ENCODE measurements around the gene MYO1B.

MYO1B gene

GRCh38 chr2:191369034-191369433 lies 123.8 kb downstream of the MYO1B start:
- no peak for DNase-seq

- DNase-seq = no peak
Observed at GRCh38 chr2:191374366-191374765, 129.2 kb downstream of the MYO1B start.

GRCh38 chr2:191374939-191375338 lies 129.7 kb downstream of the MYO1B start:
- no peak for DNase-seq

DNA sequence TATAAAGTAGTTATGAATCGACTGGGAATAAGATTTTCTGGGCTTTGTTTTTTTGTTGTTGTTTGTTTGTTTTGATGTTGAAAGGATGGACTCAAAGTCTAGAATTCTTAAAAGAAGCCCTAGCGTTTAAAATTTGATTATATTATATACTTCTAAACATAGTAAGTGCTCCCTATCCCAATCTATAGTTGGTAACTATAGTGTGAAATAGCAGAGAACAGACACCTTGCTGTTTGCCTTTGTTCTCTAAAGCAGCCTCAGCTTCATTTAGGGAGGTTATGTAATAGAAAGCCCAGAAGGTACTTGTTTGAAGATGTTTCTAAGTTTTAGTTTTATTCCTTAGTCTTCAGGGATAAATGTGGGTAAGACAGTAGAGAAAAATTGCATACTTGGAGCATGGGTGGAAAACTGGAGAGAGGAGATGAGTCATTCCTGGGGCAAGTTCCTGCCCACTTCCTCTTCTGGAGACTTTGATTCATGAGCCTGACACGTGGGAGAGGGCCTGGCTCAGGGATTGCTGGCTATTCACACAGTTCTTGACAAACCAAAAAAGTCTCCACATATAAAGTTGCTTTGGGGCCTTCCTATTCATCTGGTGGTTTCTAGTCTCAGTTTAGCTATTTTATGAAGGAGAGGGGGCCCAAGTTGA lies 131.9 kb downstream of the MYO1B start:
- DNase-seq = peak; percentile 42

- no peak for DNase-seq
Observed at GRCh38 chr2:191379375-191379774, 134.2 kb downstream of the MYO1B start.

DNA sequence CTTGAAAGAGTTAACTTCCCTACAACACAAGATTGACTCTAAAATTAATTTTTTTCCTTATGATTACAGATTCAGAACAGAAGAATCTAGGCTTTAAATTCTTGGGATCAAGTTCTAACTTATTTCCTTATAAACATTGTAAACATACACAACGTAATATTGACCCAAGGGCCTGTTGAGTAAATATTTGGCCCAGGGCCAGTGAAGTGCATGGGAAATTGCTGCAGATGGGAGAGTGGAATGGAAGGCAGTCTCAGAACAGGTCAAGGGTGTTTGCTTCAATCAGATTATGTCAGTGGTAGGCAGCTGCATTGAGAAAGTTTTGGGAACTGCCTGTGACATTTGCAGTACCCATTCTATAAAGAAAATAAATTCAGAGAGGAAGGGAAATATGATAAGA lies 137.6 kb downstream of the MYO1B start:
- DNase-seq = no peak

DNA sequence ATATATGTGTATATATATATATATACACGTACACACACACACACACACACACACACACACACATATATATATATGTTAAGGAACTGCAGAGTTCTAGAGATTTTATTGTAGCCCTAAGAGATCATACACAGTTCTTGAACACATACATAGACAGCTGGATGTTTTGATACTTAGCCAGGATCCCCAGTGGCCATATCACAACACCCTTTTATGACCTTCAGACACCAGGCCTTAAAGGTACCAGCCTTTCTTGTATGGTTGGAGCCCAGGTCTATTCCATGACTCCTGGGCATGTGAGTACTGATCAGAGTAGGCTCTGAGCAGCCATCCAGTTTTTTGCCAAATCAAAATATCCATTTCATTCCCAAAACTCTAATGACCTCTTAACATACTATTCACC lies 138.3 kb downstream of the MYO1B start:
- no peak for DNase-seq

DNA sequence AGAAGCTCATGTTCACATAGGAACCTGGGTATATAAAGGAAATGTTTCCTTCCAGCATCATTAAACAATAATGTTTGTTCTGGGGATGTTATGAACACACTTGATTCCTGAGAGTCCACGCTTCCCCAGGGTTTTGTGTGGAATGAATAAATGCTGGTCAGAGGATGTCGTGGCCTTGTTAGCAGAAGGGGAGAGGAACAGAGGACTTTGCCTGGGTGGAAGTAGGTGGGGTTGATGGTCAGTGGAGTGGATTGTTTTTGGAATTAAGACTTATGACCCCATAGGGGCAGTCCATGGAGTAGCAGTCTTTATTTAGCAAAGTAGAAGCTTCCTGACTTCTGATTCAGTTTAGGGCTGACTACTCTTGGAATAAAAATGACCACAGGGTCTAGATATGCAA lies 139.6 kb downstream of the MYO1B start:
- no peak for DNase-seq

DNA sequence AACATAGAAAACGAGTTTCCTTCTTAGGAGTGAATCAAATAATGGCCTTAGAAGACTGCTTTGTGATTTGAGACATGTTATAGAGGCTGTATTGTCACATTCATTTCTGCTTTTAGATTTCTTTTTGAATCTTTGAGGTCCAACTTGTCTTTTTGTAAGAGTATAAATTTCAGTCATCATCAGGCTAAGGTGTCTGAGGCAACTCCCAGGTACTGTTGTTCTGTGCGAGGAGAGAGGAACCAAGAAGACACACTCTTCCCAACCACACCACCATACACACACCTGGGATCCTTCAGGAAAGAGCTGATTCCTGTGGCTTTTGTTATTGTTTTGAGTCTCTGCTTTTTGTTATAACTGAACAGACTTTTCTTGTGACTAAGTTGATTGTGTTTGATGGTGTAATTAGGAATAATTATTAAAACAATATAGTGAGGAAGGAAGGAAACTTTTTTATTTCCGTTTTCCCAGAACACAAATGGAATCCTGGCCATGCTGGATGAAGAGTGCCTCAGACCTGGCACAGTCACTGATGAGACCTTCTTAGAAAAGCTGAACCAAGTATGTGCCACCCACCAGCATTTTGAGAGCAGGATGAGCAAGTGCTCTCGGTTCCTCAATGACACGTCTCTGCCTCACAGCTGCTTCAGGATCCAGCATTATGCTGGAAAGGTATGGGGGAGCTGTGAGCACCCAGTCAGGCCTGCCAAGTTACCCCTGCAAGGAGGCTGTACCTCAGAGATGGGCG lies 140.4 kb downstream of the MYO1B start:
- DNase-seq = no peak

DNA sequence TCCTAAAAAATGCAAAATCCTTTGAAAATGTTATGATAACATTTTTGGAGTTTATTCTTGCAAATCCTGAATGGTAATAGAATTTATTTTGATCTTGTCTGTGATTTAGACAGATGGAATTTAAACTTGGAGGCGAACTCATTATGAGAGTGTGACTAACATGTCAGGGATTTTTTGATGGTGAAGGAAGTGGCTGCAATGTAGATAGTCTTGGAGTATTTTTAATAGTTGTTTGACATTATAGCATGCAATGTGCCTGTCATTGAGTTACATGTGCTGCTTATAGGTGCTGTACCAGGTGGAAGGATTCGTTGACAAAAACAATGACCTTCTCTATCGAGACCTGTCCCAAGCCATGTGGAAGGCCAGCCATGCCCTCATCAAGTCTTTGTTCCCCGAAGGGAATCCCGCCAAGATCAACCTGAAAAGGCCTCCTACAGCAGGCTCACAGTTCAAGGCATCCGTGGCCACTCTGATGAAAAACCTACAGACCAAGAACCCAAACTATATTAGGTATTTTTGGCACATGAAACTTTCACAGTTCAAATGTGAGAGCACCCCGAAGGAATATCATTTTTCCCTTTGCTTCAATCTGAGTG lies 141.8 kb downstream of the MYO1B start:
- DNase-seq = no peak

- DNase-seq = no peak
Observed at GRCh38 chr2:191389288-191389687, 144.1 kb downstream of the MYO1B start.

DNA sequence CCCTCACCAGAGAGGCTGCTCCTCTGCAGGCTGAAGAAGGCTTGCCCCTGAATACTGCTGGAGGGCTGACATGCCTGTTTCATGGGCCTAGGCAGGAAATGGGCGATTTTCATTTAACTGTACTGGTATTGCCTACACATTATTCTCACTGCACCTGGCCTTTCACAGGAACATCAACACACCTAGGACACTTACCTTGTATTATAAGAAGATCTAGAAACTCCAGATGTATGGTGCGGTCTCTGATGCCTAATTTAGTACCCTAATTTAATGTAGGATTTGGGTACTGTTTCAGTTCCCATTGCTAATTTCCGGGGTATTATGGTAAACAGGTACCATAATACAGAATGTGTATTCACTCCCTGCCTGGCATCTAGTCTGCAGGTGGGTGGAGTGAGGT lies 146.0 kb downstream of the MYO1B start:
- no peak for DNase-seq

GRCh38 chr2:191394043-191394442 lies 148.8 kb downstream of the MYO1B start:
- no peak for DNase-seq

DNA sequence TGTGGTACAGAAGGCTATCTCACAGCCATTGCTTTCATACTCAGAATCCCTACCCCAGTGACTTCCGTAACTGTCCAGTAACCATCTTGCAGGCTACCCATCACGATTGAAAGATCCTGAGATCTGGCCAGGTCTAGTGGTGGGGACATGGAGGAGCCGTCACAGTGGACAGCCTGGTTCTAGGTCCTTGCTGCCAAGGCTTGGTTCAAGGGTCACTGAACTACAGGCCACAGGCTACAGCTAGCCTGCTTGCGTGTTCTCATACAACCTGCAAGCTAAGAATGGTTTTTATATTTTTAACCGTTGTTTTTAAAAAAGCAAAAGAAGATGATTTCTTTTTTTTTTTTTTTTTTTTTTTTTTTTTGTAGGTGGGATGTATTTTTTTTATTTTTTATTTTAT lies 151.6 kb downstream of the MYO1B start:
- no peak for DNase-seq

DNA sequence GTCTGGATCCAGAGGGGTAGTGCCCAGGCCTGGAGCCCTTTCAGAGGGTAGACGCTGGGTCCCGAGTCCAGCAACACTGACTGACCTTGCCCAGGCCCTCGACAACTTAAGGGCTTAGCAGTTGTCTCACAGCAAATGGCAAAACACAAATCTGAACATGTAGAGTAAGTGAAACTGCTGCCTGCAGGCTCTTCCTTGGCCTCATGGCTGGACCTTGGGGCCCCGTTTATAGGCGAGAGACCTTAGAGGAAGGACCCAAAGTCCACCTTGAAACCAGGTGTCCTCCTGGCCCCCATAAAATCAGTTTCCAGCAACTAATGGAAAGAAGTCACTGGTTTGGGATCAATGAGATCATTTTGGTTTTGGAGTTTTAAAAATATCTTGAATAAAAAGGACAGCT lies 154.4 kb downstream of the MYO1B start:
- no peak for DNase-seq

DNA sequence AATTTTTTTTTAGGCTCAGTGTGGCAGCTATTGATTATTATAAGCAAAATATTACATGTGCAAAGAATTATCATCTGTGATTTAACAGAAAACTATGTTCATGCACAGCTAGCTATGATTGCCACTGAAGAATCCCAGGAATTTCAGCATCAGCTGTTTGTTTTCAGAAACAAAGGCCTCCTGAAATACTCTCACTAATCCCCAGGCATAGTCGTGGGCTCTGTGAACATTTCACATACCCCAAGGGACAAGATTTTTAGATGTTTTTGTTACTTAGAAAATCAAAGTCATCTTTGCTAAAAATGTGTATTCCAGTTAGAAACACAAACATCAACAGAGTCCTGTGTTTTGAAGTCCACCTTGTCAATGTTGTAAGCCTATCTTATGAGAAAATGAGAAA lies 156.1 kb downstream of the MYO1B start:
- DNase-seq = no peak

DNA sequence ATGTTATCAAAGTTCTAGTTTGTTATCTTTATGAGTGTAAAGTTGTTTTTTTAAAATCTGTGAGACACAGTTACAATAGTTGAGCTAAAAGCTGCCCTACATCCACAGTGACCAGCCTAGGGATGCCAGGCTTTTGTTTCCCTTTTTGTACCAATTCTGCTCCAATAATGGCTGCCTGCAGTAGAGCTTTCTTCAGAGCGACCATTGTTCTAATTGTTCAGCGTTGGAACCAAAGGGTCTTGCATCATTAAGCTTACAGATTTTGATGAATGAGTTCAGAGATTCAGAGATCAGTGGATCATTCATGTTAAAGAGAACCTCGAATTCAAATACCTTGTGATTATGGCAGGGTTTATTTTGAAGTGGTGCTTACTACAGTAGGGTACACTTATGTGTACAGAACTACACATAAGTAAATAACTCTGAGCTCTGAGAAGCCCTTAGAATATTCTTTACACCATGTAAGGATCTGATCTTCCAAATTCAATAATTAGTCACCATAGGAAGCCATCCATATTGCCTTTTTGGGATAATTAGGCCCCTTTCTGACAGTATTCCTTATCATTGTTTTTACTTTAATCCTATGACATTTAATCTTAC lies 157.9 kb downstream of the MYO1B start:
- no peak for DNase-seq

- DNase-seq = no peak
Observed at GRCh38 chr2:191404568-191404991, 159.4 kb downstream of the MYO1B start.

- DNase-seq = no peak
Observed at GRCh38 chr2:191405546-191405945, 160.3 kb downstream of the MYO1B start.

DNA sequence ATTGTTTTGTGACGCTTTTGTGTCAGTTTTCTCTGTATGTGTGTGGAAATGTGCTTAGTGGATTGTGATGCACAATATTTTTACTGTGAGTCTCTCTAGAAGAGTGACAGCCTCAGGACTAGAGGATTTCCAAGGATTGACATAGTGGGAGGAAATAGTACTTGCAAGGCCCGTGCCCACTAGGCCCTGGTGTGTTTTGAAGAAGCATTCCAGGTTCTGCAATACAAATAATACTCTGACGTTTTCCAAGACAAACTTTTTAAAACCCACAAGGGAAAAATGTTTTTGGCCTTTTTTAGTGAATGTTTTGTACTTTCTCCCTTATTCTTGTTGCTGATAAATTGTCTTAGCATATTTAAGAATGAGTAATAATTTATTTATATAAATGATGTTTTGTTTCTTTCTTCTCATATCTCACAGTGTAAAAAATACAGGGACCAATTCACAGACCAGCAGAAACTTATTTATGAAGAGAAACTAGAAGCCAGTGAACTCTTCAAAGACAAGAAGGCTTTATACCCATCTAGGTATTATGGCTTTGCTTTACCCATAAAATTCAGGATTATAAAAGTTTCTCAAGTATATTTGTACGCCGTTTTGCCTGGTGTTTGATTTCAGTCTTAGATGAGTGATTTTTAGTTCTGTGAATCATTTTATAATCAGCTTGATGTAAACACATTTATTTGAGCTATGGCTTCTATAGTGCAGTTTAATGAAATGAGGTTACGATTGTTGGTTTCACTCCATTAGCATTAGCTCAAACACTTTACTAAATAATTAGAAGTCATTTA lies 165.6 kb downstream of the MYO1B start:
- DNase-seq = no peak

DNA sequence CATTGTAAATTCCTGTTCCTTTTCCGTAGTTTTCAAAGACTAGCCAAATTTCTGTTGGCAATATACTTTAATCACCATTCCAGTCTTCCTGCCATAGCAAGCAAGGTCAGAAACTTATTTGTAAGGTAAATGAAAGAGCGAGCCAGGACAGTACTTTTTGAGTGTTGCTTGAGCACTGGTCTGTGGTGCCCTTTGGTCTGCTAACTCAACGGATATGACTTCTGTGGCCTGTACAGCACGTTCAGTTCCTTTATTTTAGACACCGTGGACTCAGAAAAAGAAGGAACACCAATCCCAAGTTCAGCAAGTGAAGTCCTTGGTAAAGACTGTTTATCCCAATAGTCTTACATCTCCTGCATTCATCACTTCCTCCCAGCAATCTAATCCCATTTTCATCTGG lies 166.3 kb downstream of the MYO1B start:
- DNase-seq = no peak

DNA sequence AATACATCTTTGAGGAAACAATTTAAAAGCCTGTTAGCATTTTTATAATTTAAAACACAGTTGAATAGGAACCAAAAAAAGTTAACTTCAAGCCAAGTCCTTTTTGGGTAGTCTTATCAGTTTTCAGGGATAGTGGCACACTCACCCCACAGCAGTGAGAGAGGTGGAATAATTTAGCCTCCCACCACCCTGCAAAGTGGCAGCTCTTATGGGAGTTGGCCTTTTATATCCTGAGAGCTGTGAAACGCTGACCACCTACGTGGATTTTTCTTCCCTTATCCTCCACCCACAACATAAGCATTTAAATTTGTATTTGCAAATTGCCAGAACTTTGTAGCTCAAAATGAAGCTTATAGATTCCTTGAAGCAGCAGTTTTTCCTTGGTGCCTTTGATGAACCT lies 167.1 kb downstream of the MYO1B start:
- DNase-seq = no peak

GRCh38 chr2:191415101-191415500 lies 169.9 kb downstream of the MYO1B start:
- DNase-seq = no peak

Measured in SIG-M5 (cell line).